SK-N-SH (cell line): ENCODE results near the gene ADCY7. TPM values are rescaled to one million over a fixed set of nuclear protein-coding genes. Genes with fewer than 3 reads are reported as not detected.
A peak's percentile ranks its signal among the peaks of the same experiment; 100 is the strongest.

ENCODE experiments used
- CTCF ChIA-PET: fragments of 300-600, 350-600 bp; formaldehyde crosslinking; extraction: SDS; loops from one replicate; lab custom pipeline; 2021; lab: Yijun Ruan, JAX
- POLR2A ChIA-PET: fragments of 350-600 bp; sonication (Branson Sonifier 250); formaldehyde crosslinking; extraction: SDS; loops from one replicate; lab custom pipeline; 2020; ENCODE audit warnings: antibody characterized with exemption, inconsistent platforms; lab: Yijun Ruan, JAX
- DNase-seq: peaks from one replicate; pipeline ENCODE4 v3.0.0; 2012
- H2AFZ ChIP-seq: fragments of 200-600 bp; sonication (generic); 2 replicates; pipeline ENCODE4 v1.8.1; 2016; ENCODE audit warnings: antibody characterized with exemption, mild to moderate bottlenecking, low read depth
- H3F3A ChIP-seq: fragments of 200-600 bp; sonication (generic); replicated peaks from 2 replicates; pipeline ENCODE3; 2016; ENCODE audit warnings: antibody characterized with exemption, mild to moderate bottlenecking; ENCODE audit not compliant: insufficient read depth
- H3K27ac ChIP-seq, 2 experiments: fragments of 200-500 bp in 1 of 2; fragments of 200-600 bp in 1 of 2; sonication (Bioruptor generic) in 1 of 2; sonication (generic), shearing (Covaris generic) in 1 of 2; 2 replicates each; pipeline versions ENCODE4 v1.5.1 to v1.6.1; 2014 to 2016; ENCODE audit warnings: low read depth in 2 of 2, inconsistent platforms in 1 of 2, low read length in 1 of 2, mild to moderate bottlenecking in 1 of 2, mixed read lengths in 1 of 2
- H3K27me3 ChIP-seq: fragments of 200-600 bp; sonication (generic), shearing (Covaris generic); 2 replicates; pipeline ENCODE4 v1.6.1; 2016; ENCODE audit warnings: mixed run types; ENCODE audit not compliant: insufficient read depth
- H3K36me3 ChIP-seq, 2 experiments: fragments of 200-500 bp in 1 of 2; fragments of 200-600 bp in 1 of 2; sonication (Bioruptor generic) in 1 of 2; sonication (generic) in 1 of 2; replicated peaks in 1 of 2; 2 replicates each; pipeline versions ENCODE3 to v1.5.1; 2014 to 2016; ENCODE audit warnings: low read length in 1 of 2, mild to moderate bottlenecking in 1 of 2; ENCODE audit not compliant: insufficient read depth in 2 of 2, control insufficient read depth in 1 of 2
- H3K4me1 ChIP-seq, 2 experiments: fragments of 200-500 bp in 1 of 2; fragments of 200-600 bp in 1 of 2; sonication (Bioruptor generic) in 1 of 2; sonication (generic), shearing (Covaris generic) in 1 of 2; 2 replicates each; pipeline versions ENCODE4 v1.5.1 to v1.6.1; 2014 to 2016; ENCODE audit warnings: low read depth in 1 of 2, low read length in 1 of 2, mixed run types in 1 of 2; ENCODE audit not compliant: insufficient read depth in 2 of 2, control insufficient read depth in 1 of 2
- H3K4me2 ChIP-seq: fragments of 200-600 bp; sonication (generic), shearing (Covaris generic); 2 replicates; pipeline ENCODE4 v1.6.1; 2017; ENCODE audit warnings: mixed run types
- H3K4me3 ChIP-seq, 2 experiments: fragments of 200-500 bp in 1 of 2; fragments of 200-600 bp in 1 of 2; sonication (Bioruptor generic) in 1 of 2; sonication (generic), shearing (Covaris generic) in 1 of 2; 2 replicates each; pipeline versions ENCODE4 v1.5.1 to v1.8.1; 2014 to 2016; ENCODE audit warnings: low read depth in 2 of 2, inconsistent platforms in 1 of 2, low read length in 1 of 2, mild to moderate bottlenecking in 1 of 2, mixed read lengths in 1 of 2, moderate library complexity in 1 of 2
- H3K79me2 ChIP-seq: fragments of 200-600 bp; sonication (generic); 2 replicates; pipeline ENCODE4 v1.8.1; 2017; ENCODE audit warnings: mild to moderate bottlenecking; ENCODE audit not compliant: insufficient read depth
- H3K9ac ChIP-seq: fragments of 200-600 bp; sonication (generic); 2 replicates; pipeline ENCODE4 v1.6.1; 2017; ENCODE audit warnings: mixed run types
- H3K9me2 ChIP-seq: fragments of 200-600 bp; sonication (generic); 2 replicates; pipeline ENCODE4 v1.6.1; 2017; ENCODE audit warnings: mixed run types
- H3K9me3 ChIP-seq: fragments of 200-600 bp; sonication (generic); 2 replicates; pipeline ENCODE4 v1.6.1; 2017; ENCODE audit warnings: mixed run types, mild to moderate bottlenecking, moderate library complexity
- H4K20me1 ChIP-seq: fragments of 200-600 bp; sonication (generic); 2 replicates; pipeline ENCODE4 v1.6.1; 2017; ENCODE audit warnings: mild to moderate bottlenecking, mixed run types; ENCODE audit not compliant: insufficient read depth
- CHD2 ChIP-seq: fragments of 150-350 bp; IDR thresholded peaks from 2 replicates; pipeline ENCODE4 v1.6.1; 2018; ENCODE audit warnings: low read length; ENCODE audit not compliant: partially characterized antibody
- CTCF ChIP-seq: fragments of 200-600 bp; sonication (generic); IDR thresholded peaks from 2 replicates; pipeline ENCODE4 v1.6.1; 2017; ENCODE audit warnings: antibody characterized with exemption, mild to moderate bottlenecking, moderate library complexity
- ELF1 ChIP-seq: IDR thresholded peaks from 2 replicates; pipeline ENCODE4 v1.4.0; 2012
- FOSL2 ChIP-seq: IDR thresholded peaks from 2 replicates; pipeline ENCODE4 v1.4.0; 2012; ENCODE audit warnings: low read depth, mild to moderate bottlenecking, moderate library complexity, borderline replicate concordance
- FOXJ3 ChIP-seq: sonication (generic); formaldehyde crosslinking; IDR thresholded peaks from 2 replicates; pipeline ENCODE4 v1.5.1; 2020; ENCODE audit warnings: mild to moderate bottlenecking, missing genetic modification reagents
- GABPA ChIP-seq: IDR thresholded peaks from 2 replicates; pipeline ENCODE4 v1.4.0; 2012; ENCODE audit warnings: low read depth, mild to moderate bottlenecking
- GATA2 ChIP-seq: sonication (generic); formaldehyde crosslinking; IDR thresholded peaks from 2 replicates; pipeline ENCODE4 v1.5.0; 2020; ENCODE audit warnings: mild to moderate bottlenecking, missing genetic modification reagents
- JUND ChIP-seq: IDR thresholded peaks from 2 replicates; pipeline ENCODE4 v1.4.0; 2012
- MEF2A ChIP-seq: IDR thresholded peaks from 2 replicates; pipeline ENCODE4 v1.4.0; 2012; ENCODE audit warnings: low read depth, borderline replicate concordance
- RAD21 ChIP-seq: IDR thresholded peaks from 2 replicates; pipeline ENCODE4 v1.6.1; 2012; ENCODE audit warnings: mild to moderate bottlenecking, low read length
- RCOR1 ChIP-seq: fragments of 150-350 bp; IDR thresholded peaks from 2 replicates; pipeline ENCODE4 v1.6.1; 2017; ENCODE audit warnings: antibody characterized with exemption, low read length
- SMC3 ChIP-seq: IDR thresholded peaks from 2 replicates; pipeline ENCODE4 v1.6.1; 2012; ENCODE audit warnings: low read depth, low read length, improper control_type of control experiment
- TCF12 ChIP-seq: IDR thresholded peaks from 2 replicates; pipeline ENCODE4 v1.4.0; 2012
- ZBTB33 ChIP-seq: IDR thresholded peaks from 2 replicates; pipeline ENCODE4 v1.4.0; 2012; ENCODE audit warnings: low read depth, borderline replicate concordance
- WGBS: methylation state at CpG from one replicate; pipeline ENCODE4 v1.1.6; 2017; ENCODE audit warnings: low lambda C conversion rate; 5-methylcytosine and 5-hydroxymethylcytosine counted together
- polyA plus RNA-seq, 3 experiments: library from polyadenylated mRNA; depleted of rRNA; stranded (reverse); fragments of >200 nt; gene quantifications; 2 replicates each; pipeline ENCODE4 v1.2.3, GENCODE V29; 2012

The ADCY7 gene
- polyA plus RNA-seq, 1 of the 3 experiments (the other 2 are of a cell fraction) = 14.3 TPM

- whole genome bisulfite sequencing = 100% methylated on average over 4 of the region's 5 CpGs
- Histone ChIP-seq H3K4me1 (no peaks in the 10 kb centered on the region), H3K9ac (no peak overlapping the region), H2AFZ (no peak overlapping the region), H3K27me3 (no peaks in the 10 kb centered on the region), H3K4me3 (no peak overlapping the region), H3K27ac (no peak overlapping the region), H3K4me2 (no peak overlapping the region), H3K9me3 (no peaks in the 10 kb centered on the region), H3F3A (peaks cover 4% of the 10 kb centered on the region), H3K9me2 (no peaks in the 10 kb centered on the region), H3K79me2 (no peaks in the 10 kb centered on the region), H3K36me3 (peaks cover 53 to 56% of the 10 kb centered on the region in 2 experiments), H4K20me1 (no peaks in the 10 kb centered on the region)
- TF ChIP-seq CHD2 = no peak
- no peak for TF ChIP-seq GATA2
- TF ChIP-seq TCF12 = no peak
- TF ChIP-seq ELF1 = no peak
- no peak for TF ChIP-seq RAD21
- TF ChIP-seq SMC3 = no peak
- no peak for DNase-seq
- ChIA-PET CTCF (interaction anchor here (0.9 to 1.0 kb wide), 2 partner anchors 18 to 437 kb away, joined by 3 to 5 read pairs; no protein-coding TSS in a partner anchor), POLR2A (no interaction called here)
Observed at GRCh38 chr16:50228364-50228868, 37.9 kb upstream of the ADCY7 start.

DNA sequence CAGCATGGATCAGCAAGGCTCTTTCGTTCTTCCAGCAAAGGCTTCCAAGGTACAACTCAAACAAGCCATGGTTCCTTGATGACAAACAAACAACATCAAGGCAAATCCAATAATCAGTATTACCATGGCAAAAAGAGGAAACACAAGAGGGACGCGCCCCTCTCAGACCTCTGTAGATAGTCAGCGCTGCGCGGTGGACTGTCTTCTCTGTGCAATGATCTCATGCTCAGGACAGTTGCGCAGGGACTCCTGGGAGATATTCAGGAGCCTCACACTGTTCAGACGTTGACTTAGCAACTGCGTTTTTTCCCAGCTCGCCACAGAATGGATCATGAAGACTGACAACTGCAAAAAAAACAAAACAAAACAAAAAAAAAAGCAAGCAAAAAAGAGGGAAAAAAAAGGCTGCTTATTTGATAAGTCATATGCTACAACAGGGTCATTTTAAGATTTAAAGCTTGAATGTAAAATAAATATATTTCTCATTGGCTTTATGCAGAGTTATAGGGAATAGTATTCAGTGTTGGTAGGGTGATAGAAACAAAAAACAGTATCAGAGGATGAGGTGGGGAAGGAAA lies 37.1 kb upstream of the ADCY7 start:
- H2AFZ ChIP-seq = no peak overlapping the region
- no peak overlapping the region for H3K9ac ChIP-seq
- no peak overlapping the region for H3K4me2 ChIP-seq
- no peak overlapping the region for H3K4me3 ChIP-seq
- DNase-seq = no peak
- ChIA-PET POLR2A (no interaction called here), CTCF (interaction anchor here (1.2 kb wide), 1 partner anchor 15 kb away, joined by 5 read pairs; no protein-coding TSS in a partner anchor)
- no peak for TF ChIP-seq GATA2
- TF ChIP-seq MEF2A = no peak
- TF ChIP-seq JUND = no peak
- TF ChIP-seq FOXJ3 (CRISPR knock-in tag) = no peak
- TF ChIP-seq GABPA = no peak
- no peaks in the 10 kb centered on the region for H3K9me3 ChIP-seq
- no peaks in the 10 kb centered on the region for H3K79me2 ChIP-seq
- WGBS = 94% methylated on average over 10 of the region's 10 CpGs
- H3K27ac ChIP-seq = no peak overlapping the region
- peaks cover 4% of the 10 kb centered on the region for H3F3A ChIP-seq
- no peaks in the 10 kb centered on the region for H3K27me3 ChIP-seq
- no peaks in the 10 kb centered on the region for H4K20me1 ChIP-seq
- H3K9me2 ChIP-seq = no peaks in the 10 kb centered on the region
- H3K36me3 ChIP-seq = peaks cover 50 to 54% of the 10 kb centered on the region in 2 experiments
- no peaks in the 10 kb centered on the region for H3K4me1 ChIP-seq

- H3F3A ChIP-seq = no peaks in the 10 kb centered on the region
- H3K27ac ChIP-seq = 0 out of 4 replicates have a peak overlapping the region, but pooled peaks of 1 of the 2 experiments have one; percentile 5
- no peak overlapping the region for H3K4me3 ChIP-seq
- H3K27me3 ChIP-seq = no peaks in the 10 kb centered on the region
- 76% methylated on average over 5 of the region's 5 CpGs for WGBS
- DNase-seq = no peak
- no peak overlapping the region for H2AFZ ChIP-seq
- TF ChIP-seq ELF1 (no peak), RCOR1 (no peak), FOSL2 (peak; percentile 29; the same call in 1 of the 2 replicates), MEF2A (no peak), ZBTB33 (no peak), CTCF (no peak), SMC3 (no peak)
- no peaks in the 10 kb centered on the region for H3K9me3 ChIP-seq
- no peak overlapping the region for H3K4me2 ChIP-seq
- no peak overlapping the region; the same call in 1 of the 2 replicates for H3K9ac ChIP-seq
- peaks cover 0 to 9% of the 10 kb centered on the region in 2 experiments; a peak in 1 of 4 replicates for H3K4me1 ChIP-seq
- ChIA-PET POLR2A (no interaction called here), CTCF (interaction anchor here (1.7 to 2.3 kb wide), 3 partner anchors 9 to 120 kb away, joined by 3 to 8 read pairs (median 4); no protein-coding TSS in a partner anchor)
- no peaks in the 10 kb centered on the region for H4K20me1 ChIP-seq
- no peaks in the 10 kb centered on the region for H3K9me2 ChIP-seq
- no peaks in the 10 kb centered on the region for H3K79me2 ChIP-seq
- H3K36me3 ChIP-seq = peaks cover 11 to 17% of the 10 kb centered on the region in 2 experiments
Observed at GRCh38 chr16:50234771-50235556, 31.4 kb upstream of the ADCY7 start.
